GM23248 (cell line): ENCODE data around the gene ZNF597. TPM values are rescaled to one million over a fixed set of nuclear protein-coding genes. Genes with fewer than 3 reads are reported as not detected.

ENCODE experiments used
- DNase-seq: peaks from one replicate; pipeline ENCODE4 v3.0.0-alpha.2; 2015
- H2AFZ ChIP-seq: fragments of 200-600 bp; sonication (generic); 2 replicates; pipeline ENCODE4 v1.6.1; 2016; ENCODE audit warnings: antibody characterized with exemption
- H3F3A ChIP-seq: fragments of 200-600 bp; sonication (generic); 2 replicates; pipeline ENCODE4 v1.6.1; 2016; ENCODE audit warnings: mild to moderate bottlenecking, antibody characterized with exemption, mixed run types; ENCODE audit not compliant: insufficient read depth
- H3K27ac ChIP-seq: fragments of 200-600 bp; sonication (generic); 2 replicates; pipeline ENCODE4 v1.5.1; 2016; ENCODE audit warnings: mild to moderate bottlenecking
- H3K27me3 ChIP-seq: fragments of 200-600 bp; sonication (generic); replicated peaks from 2 replicates; pipeline ENCODE4 v1.6.1; 2016; ENCODE audit warnings: mild to moderate bottlenecking; ENCODE audit not compliant: insufficient read depth
- H3K36me3 ChIP-seq: fragments of 200-600 bp; sonication (generic); 2 replicates; pipeline ENCODE4 v1.6.1; 2016; ENCODE audit warnings: low read depth, mild to moderate bottlenecking
- H3K4me1 ChIP-seq: fragments of 200-600 bp; sonication (generic); 2 replicates; pipeline ENCODE4 v1.6.1; 2016; ENCODE audit warnings: mild to moderate bottlenecking; ENCODE audit not compliant: insufficient read depth
- H3K4me2 ChIP-seq: fragments of 200-600 bp; sonication (generic); one replicate; pipeline ENCODE4 v1.6.1; 2016; ENCODE audit warnings: mild to moderate bottlenecking; ENCODE audit not compliant: unreplicated experiment
- H3K4me3 ChIP-seq: fragments of 200-600 bp; sonication (generic); 2 replicates; pipeline ENCODE4 v1.5.1; 2016; ENCODE audit warnings: mild to moderate bottlenecking
- H3K79me2 ChIP-seq: fragments of 200-600 bp; sonication (generic); 2 replicates; pipeline ENCODE4 v1.6.1; 2016; ENCODE audit warnings: mild to moderate bottlenecking; ENCODE audit not compliant: insufficient read depth
- H3K9ac ChIP-seq: fragments of 200-600 bp; sonication (generic); 2 replicates; pipeline ENCODE4 v1.6.1; 2016; ENCODE audit warnings: mild to moderate bottlenecking
- H3K9me2 ChIP-seq: fragments of 200-600 bp; sonication (generic); 2 replicates; pipeline ENCODE4 v1.6.1; 2016; ENCODE audit warnings: mixed run types, mild to moderate bottlenecking, moderate library complexity; ENCODE audit not compliant: insufficient read depth
- H3K9me3 ChIP-seq: fragments of 200-600 bp; sonication (generic); one replicate; pipeline ENCODE4 v1.6.1; 2017; ENCODE audit warnings: low read depth
- H4K20me1 ChIP-seq: fragments of 200-600 bp; sonication (generic); 2 replicates; pipeline ENCODE4 v1.6.0; 2016; ENCODE audit not compliant: insufficient read depth
- EZH2 ChIP-seq: fragments of 200-600 bp; sonication (generic); IDR thresholded peaks from 2 replicates; pipeline ENCODE4 v1.6.1; 2018; ENCODE audit warnings: antibody characterized with exemption, mild to moderate bottlenecking; ENCODE audit not compliant: insufficient read depth, poor library complexity, severe bottlenecking
- EZH2phosphoT487 ChIP-seq: fragments of 200-600 bp; sonication (generic); IDR thresholded peaks from 2 replicates; pipeline ENCODE4 v1.6.1; 2018; ENCODE audit warnings: antibody characterized with exemption, moderate library complexity, mild to moderate bottlenecking, low read depth; ENCODE audit not compliant: insufficient read depth
- WGBS, 2 experiments: methylation state at CpG; one replicate each; pipeline ENCODE4 v1.1.6; 2015 to 2017; ENCODE audit warnings: low lambda C conversion rate in 2 of 2, low coverage in 1 of 2; ENCODE audit errors: missing lambda C conversion rate in 2 of 2; 5-methylcytosine and 5-hydroxymethylcytosine counted together
- in situ Hi-C: fragments of 300-500 bp; cut with MboI; formaldehyde crosslinking; loops from 2 replicates; pipeline ENCODE4 v1.15.0; 2020
- polyA plus RNA-seq: library from polyadenylated mRNA; unstranded; fragments of >200 nt; fragmentation: Nextera tagmentation; extraction: Ambion mirVana; gene quantifications from 2 replicates; pipeline ENCODE4 v1.2.1, GENCODE V29; 2016
- total RNA-seq: library from RNA; depleted of rRNA; stranded (reverse); fragments of >200 nt; shearing (Covaris generic); gene quantifications from 2 replicates; pipeline ENCODE4 v1.2.3, GENCODE V29; 2014

The ZNF597 gene
- total and polyA plus RNA-seq, 2 experiments from 2014 or later, result 2.2 to 3.2 TPM

GRCh38 chr16:3487521-3488410 is 44.5 kb upstream of the ZNF597 start:
- no peaks in the 10 kb centered on the region for H3F3A ChIP-seq
- H3K27ac ChIP-seq, result no peak overlapping the region
- no peak overlapping the region for H3K4me2 ChIP-seq
- no peaks in the 10 kb centered on the region for H3K9me2 ChIP-seq
- no peaks in the 10 kb centered on the region for H4K20me1 ChIP-seq
- H3K79me2 ChIP-seq, result no peaks in the 10 kb centered on the region
- in situ Hi-C loops, result no loop called here
- no peak overlapping the region for H3K4me3 ChIP-seq
- no peak overlapping the region for H2AFZ ChIP-seq
- WGBS, 2 experiments, result 86 to 89% methylated on average over 24 of the region's 24 CpGs
- H3K9me3 ChIP-seq, result no peaks in the 10 kb centered on the region
- no peak for DNase-seq
- peaks cover 13% of the 10 kb centered on the region; the same call in 1 of the 2 replicates for H3K36me3 ChIP-seq
- no peak overlapping the region for H3K9ac ChIP-seq
- H3K4me1 ChIP-seq, result no peaks in the 10 kb centered on the region
- TF ChIP-seq EZH2phosphoT487, result no peak
- TF ChIP-seq EZH2, result no peak
- no peaks in the 10 kb centered on the region for H3K27me3 ChIP-seq

- WGBS, 2 experiments, result 92 to 93% methylated on average over 23 to 24 of the region's 24 CpGs
- H3K4me1 ChIP-seq, result no peaks in the 10 kb centered on the region
Observed at GRCh38 chr16:3486506-3487215, 43.4 kb upstream of the ZNF597 start.

GRCh38 chr16:3485821-3486505 is 42.7 kb upstream of the ZNF597 start:
- Histone ChIP-seq H3K4me3 (no peak overlapping the region), H2AFZ (no peak overlapping the region), H4K20me1 (no peaks in the 10 kb centered on the region), H3K9ac (no peak overlapping the region), H3K27me3 (no peaks in the 10 kb centered on the region), H3K9me3 (no peaks in the 10 kb centered on the region), H3K27ac (no peak overlapping the region), H3F3A (no peaks in the 10 kb centered on the region), H3K36me3 (peaks cover 18% of the 10 kb centered on the region; the same call in 1 of the 2 replicates), H3K4me2 (no peak overlapping the region), H3K9me2 (no peaks in the 10 kb centered on the region), H3K4me1 (no peaks in the 10 kb centered on the region), H3K79me2 (peaks cover 13% of the 10 kb centered on the region; the same call in 1 of the 2 replicates)
- DNase-seq, result no peak
- WGBS, 2 experiments, result 87 to 91% methylated on average over 20 of the region's 20 CpGs
- TF ChIP-seq EZH2, result no peak
- in situ Hi-C loops, result no loop called here

More at GRCh38 chr16:3486506-3487215, 43.4 kb upstream of the ZNF597 start:
- peaks cover 18% of the 10 kb centered on the region; the same call in 1 of the 2 replicates for H3K36me3 ChIP-seq
- H3K79me2 ChIP-seq, result peaks cover 6% of the 10 kb centered on the region; the same call in 1 of the 2 replicates
- H2AFZ ChIP-seq, result no peak overlapping the region
- H4K20me1 ChIP-seq, result no peaks in the 10 kb centered on the region
- no peak overlapping the region for H3K4me3 ChIP-seq
- TF ChIP-seq EZH2 (no peak), EZH2phosphoT487 (no peak)
- H3K27ac ChIP-seq, result no peak overlapping the region
- H3K9me3 ChIP-seq, result no peaks in the 10 kb centered on the region
- DNase-seq, result no peak
- no peaks in the 10 kb centered on the region for H3F3A ChIP-seq
- H3K27me3 ChIP-seq, result no peaks in the 10 kb centered on the region
- H3K4me2 ChIP-seq, result no peak overlapping the region
- in situ Hi-C loops, result no loop called here
- no peaks in the 10 kb centered on the region for H3K9me2 ChIP-seq
- no peak overlapping the region for H3K9ac ChIP-seq

- in situ Hi-C loops, result no loop called here
- H3K9me2 ChIP-seq, result no peaks in the 10 kb centered on the region
- H3F3A ChIP-seq, result no peaks in the 10 kb centered on the region
- H3K27ac ChIP-seq, result no peak overlapping the region
- H3K36me3 ChIP-seq, result peaks cover 18% of the 10 kb centered on the region; the same call in 1 of the 2 replicates
- no peaks in the 10 kb centered on the region for H3K27me3 ChIP-seq
- H3K4me2 ChIP-seq, result no peak overlapping the region
- H3K9me3 ChIP-seq, result no peaks in the 10 kb centered on the region
- H3K9ac ChIP-seq, result no peak overlapping the region
- no peak for DNase-seq
- WGBS, 2 experiments, result 87 to 88% methylated on average over 14 to 15 of the region's 15 CpGs
- H4K20me1 ChIP-seq, result no peaks in the 10 kb centered on the region
- TF ChIP-seq EZH2 (no peak), EZH2phosphoT487 (no peak)
- H2AFZ ChIP-seq, result no peak overlapping the region
- no peak overlapping the region for H3K4me3 ChIP-seq
- H3K4me1 ChIP-seq, result no peaks in the 10 kb centered on the region
- peaks cover 21% of the 10 kb centered on the region for H3K79me2 ChIP-seq
Observed at GRCh38 chr16:3485097-3485745, 41.9 kb upstream of the ZNF597 start.
